Fibroblast of mammary gland (primary cell): ENCODE data around the gene SLC1A3.
"Not testable (repeated sequence)": the region's sequence is repeated elsewhere in the genome, so short reads cannot be mapped to it uniquely, and the experiment has no call there.

Source experiments
- DNase-seq: peaks from one replicate; pipeline ENCODE4 v3.0.0-alpha.2; 2010; ENCODE audit warnings: low read depth
- H3K4me3 ChIP-seq: 2 replicates; pipeline ENCODE4 v1.5.1; 2011; ENCODE audit warnings: low read depth, mild to moderate bottlenecking, low read length, moderate library complexity; ENCODE audit not compliant: control insufficient read depth
- TF ChIP-seq, protein P1 (sequence below): conservative IDR thresholded peaks from 2 replicates; pipeline ENCODE4 v1.5.1; 2011; ENCODE audit warnings: low read depth, low read length, inconsistent platforms; ENCODE audit not compliant: control insufficient read depth, insufficient read depth

Gene SLC1A3

DNA sequence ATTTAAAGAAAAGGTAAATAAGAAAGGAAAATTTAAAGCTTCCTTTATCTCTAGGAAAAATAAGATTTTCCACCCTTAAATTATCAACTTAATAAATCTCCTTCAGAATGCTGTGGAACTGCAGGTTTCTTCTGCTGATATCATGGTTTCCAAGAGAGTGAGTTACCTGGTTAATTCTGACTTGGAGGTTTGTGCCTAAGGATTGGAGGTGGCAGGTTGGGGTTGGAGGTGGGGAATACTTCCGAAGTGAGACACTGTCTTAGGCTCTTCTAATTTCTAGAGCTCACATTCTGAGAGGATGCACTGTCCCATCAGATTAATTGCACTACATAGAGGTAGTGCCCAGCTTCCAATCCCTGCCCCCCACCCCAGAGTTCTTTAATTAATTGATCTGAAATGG lies 31.1 kb downstream of the SLC1A3 start:
- TF ChIP-seq, protein P1, sequence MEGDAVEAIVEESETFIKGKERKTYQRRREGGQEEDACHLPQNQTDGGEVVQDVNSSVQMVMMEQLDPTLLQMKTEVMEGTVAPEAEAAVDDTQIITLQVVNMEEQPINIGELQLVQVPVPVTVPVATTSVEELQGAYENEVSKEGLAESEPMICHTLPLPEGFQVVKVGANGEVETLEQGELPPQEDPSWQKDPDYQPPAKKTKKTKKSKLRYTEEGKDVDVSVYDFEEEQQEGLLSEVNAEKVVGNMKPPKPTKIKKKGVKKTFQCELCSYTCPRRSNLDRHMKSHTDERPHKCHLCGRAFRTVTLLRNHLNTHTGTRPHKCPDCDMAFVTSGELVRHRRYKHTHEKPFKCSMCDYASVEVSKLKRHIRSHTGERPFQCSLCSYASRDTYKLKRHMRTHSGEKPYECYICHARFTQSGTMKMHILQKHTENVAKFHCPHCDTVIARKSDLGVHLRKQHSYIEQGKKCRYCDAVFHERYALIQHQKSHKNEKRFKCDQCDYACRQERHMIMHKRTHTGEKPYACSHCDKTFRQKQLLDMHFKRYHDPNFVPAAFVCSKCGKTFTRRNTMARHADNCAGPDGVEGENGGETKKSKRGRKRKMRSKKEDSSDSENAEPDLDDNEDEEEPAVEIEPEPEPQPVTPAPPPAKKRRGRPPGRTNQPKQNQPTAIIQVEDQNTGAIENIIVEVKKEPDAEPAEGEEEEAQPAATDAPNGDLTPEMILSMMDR = no peak

DNA sequence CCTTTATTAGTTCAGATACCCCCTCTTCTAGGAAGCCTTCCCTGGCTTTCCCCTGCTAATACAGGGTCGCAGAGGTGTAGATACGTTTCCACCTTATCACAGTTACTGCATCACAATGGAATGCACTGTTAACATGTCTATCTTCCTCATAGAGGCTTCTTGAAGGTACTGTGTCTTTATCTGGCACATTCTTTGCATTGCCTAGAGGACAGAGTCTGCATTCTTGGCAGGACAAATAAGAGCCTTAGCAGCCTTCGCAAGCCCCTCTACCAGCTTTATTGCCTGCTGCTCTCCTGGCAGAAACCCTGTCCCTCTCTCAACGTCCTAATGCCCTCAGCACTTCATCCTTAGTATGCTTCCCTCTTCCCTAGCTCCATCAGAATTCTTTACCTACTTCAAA lies 31.6 kb downstream of the SLC1A3 start:
- no peak overlapping the region for H3K4me3 ChIP-seq
- TF ChIP-seq, protein P1 = no peak
- DNase-seq = no peak

More for the DNA sequence above, 31.1 kb downstream of the SLC1A3 start:
- H3K4me3 ChIP-seq = no peak overlapping the region
- no peak for DNase-seq

DNA sequence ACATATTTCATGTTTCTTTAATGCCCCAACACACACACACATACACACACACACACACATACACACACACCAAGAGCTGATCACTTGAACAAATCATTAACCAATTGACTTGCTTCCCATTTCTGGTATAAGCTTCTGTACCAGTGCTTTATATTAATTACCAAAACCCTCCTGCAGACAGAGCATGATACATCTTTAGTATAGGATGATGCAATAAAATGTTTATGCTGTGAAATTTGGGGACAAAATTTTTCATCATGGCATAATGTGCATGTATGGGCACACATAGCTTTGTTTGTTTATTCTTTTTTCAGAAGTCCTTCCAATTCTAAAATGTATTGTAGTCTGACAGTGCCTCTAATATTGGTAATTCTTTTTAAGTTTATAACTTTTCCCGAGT lies 34.5 kb downstream of the SLC1A3 start:
- H3K4me3 ChIP-seq = no peak overlapping the region
- TF ChIP-seq, protein P1 = no peak
- DNase-seq = no peak

DNA sequence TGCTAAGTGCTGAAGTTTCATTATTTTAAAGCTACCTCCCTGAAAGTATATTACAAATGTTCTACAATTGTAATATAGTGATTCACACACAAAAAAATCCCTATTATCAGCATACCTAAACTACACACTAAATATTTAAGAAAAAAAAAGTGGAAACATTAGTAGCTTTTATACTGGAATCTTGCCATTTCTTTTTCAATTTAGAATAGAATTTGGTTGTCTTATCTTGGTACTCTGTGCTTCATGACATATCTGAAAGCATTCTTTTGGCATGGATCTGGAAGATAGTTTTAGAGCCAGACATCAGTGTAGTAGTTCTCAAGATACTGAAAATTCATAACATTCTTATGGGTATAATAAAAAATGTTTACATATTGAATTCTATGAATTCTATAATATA lies 35.0 kb downstream of the SLC1A3 start:
- TF ChIP-seq, protein P1 = no peak
- no peak overlapping the region for H3K4me3 ChIP-seq
- DNase-seq = no peak

DNA sequence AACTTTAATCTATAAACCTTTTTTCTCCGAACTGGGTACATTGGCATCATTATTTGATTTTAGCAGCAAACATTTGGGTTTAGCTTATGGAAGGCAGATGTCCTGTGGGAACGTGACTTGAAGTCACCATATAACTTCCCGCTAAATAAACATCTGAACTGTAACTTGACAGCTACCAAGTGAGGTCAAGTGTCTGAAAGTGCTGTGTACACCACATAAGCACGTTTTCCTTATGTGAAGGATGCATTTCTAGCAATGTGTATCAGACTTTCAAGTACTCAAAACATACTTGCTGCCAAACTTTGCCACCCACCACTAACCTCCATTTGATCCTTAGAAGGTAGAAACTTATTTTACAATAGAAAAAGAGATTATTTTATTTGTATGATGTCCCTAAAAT lies 35.7 kb downstream of the SLC1A3 start:
- no peak overlapping the region for H3K4me3 ChIP-seq
- TF ChIP-seq, protein P1 = no peak
- DNase-seq = no peak

DNA sequence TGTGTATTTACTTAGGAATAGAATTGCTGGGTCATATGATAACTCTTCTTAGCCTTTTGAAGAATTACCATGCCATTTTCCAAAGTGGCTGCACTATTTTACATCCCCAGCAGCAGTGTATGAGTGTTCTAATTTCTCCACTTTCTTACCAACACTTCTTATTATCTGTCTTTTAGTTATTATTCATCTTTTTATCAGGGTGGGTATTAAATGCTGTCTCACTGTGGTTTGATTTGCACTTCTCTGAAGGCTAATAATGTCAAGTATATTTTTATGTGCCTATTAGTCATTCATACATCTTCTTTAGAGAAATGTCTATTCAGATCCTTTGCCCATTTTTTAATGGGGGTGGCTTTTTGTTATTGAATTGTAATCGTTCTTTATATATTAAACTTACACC lies 36.8 kb downstream of the SLC1A3 start:
- no peak for DNase-seq
- no peak overlapping the region for H3K4me3 ChIP-seq
- TF ChIP-seq, protein P1 = no peak

DNA sequence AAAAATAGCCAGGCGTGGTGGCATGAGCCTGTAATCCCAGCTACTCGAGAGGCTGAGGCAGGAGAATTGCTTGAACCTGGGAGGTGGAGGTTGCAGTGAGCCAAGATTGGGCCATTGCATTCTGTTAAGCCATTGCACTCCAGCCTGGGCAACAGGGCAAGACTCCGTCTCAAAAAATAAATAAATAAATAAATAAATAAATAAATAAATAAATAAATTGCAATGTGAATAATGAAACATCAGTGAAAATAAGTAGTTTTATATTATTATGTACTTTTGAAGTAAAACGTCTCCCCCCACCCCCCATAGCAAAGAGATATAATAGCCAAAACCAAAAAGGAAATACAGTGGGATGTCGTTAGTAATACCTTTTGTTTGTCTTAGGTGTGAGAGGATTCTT lies 37.4 kb downstream of the SLC1A3 start:
- not testable (repeated sequence) for DNase-seq, H3K4me3 ChIP-seq
